Activated CD8-positive, alpha-beta memory T cell treated with anti-CD3 and anti-CD28 coated beads, Interleukin-2, amount 10 ng/mL, durations not matched to agents 7 days and 5 days (primary cell): ENCODE data around the gene LMAN2L. TPM values are rescaled to one million over a fixed set of nuclear protein-coding genes. Genes with fewer than 3 reads are reported as not detected.

Experiments used
- ATAC-seq: fragments of 150-1000 bp; cut with Tn5 transposase; one replicate; pipeline ENCODE4 v1.10.0; 2021; ENCODE audit warnings: moderate library complexity
- CTCF ChIA-PET: fragments of 350-600 bp; sonication (Branson Sonifier 250); formaldehyde crosslinking; loops from one replicate; lab custom pipeline; 2021; ENCODE audit warnings: antibody characterized with exemption; lab: Charles Lee
- DNase-seq: peaks from one replicate; pipeline ENCODE4 v3.0.0-alpha.2; 2020
- H3K27ac Mint-ChIP-seq: one replicate; pipeline ENCODE4 v1.8.0; 2021; ENCODE audit warnings: mild to moderate bottlenecking, mixed read lengths
- H3K27me3 Mint-ChIP-seq: one replicate; pipeline ENCODE4 v1.8.0; 2021; ENCODE audit warnings: mixed read lengths
- H3K36me3 Mint-ChIP-seq: one replicate; pipeline ENCODE4 v1.8.0; 2021; ENCODE audit warnings: mild to moderate bottlenecking, mixed read lengths
- H3K4me1 Mint-ChIP-seq: one replicate; pipeline ENCODE4 v1.8.0; 2021; ENCODE audit warnings: mixed read lengths
- H3K4me3 Mint-ChIP-seq: one replicate; pipeline ENCODE4 v1.8.0; 2021; ENCODE audit warnings: mild to moderate bottlenecking, moderate library complexity, mixed read lengths
- H3K9me3 Mint-ChIP-seq: one replicate; pipeline ENCODE4 v1.8.0; 2022; ENCODE audit warnings: low read depth, mixed read lengths
- total RNA-seq, 2 experiments: library from RNA; stranded (reverse); gene quantifications; one replicate each; pipeline ENCODE4 v1.2.3, GENCODE V29; 2021

Gene LMAN2L, protein sequence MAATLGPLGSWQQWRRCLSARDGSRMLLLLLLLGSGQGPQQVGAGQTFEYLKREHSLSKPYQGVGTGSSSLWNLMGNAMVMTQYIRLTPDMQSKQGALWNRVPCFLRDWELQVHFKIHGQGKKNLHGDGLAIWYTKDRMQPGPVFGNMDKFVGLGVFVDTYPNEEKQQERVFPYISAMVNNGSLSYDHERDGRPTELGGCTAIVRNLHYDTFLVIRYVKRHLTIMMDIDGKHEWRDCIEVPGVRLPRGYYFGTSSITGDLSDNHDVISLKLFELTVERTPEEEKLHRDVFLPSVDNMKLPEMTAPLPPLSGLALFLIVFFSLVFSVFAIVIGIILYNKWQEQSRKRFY
- 1 to 10 TPM; 7.3 to 7.5 TPM for total RNA-seq

DNA sequence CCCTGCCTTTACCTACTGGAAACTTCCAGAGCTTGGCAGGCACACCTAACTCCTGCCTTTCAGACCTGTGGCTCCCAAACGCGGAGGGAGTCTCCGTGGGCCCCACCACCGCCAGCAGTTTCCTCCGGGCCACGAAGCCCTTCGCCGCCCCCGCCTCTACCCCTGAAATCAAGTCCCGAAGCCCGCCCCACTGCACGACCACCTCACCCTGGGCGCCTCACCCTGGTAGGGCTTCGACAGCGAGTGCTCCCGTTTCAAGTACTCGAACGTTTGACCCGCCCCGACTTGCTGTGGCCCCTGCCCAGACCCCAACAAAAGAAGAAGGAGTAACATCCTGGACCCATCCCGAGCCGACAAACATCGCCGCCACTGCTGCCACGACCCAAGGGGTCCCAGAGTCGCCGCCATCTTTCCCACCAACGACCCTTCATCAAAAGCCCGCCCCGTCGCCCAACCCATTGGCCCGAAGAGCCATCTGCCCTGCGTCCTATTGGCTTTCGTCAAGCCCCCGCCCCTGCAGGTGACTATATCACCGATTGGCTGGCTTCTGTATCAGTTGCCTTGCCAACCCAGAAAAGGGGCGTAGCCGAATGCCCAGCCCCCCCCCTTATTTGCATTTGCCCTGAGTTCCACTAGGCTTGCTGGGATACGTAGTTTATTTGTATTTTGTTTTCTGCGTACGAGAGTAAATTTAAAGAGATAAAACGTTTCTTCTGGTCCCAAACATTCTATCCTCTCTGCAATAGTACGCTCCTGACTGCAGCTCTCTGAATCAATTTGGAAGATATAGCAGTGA is at the start of gene LMAN2L:
Gene LMAN2L (minus strand): TSS at position 432 of the 796 bp plus-strand sequence. CDS start 24 bp downstream, at position 408.
- no peaks in the 10 kb centered on the region for H3K36me3 Mint-ChIP-seq
- ATAC-seq (peak; percentile 100), DNase-seq (peak; percentile 100)
- H3K4me3 Mint-ChIP-seq, result peak within 1 kb of the TSS; percentile 97
- no peaks in the 10 kb centered on the region for H3K27me3 Mint-ChIP-seq
- H3K4me1 Mint-ChIP-seq, result peaks cover 38% of the 10 kb centered on the region
- H3K27ac Mint-ChIP-seq, result peak within 1 kb of the TSS; percentile 87
- CTCF ChIA-PET, result interaction anchor here (3.6 kb wide), 1 partner anchor 21 kb away, joined by 14 read pairs; the partner anchor contains the start of gene CNNM4
- no peaks in the 10 kb centered on the region for H3K9me3 Mint-ChIP-seq

DNA sequence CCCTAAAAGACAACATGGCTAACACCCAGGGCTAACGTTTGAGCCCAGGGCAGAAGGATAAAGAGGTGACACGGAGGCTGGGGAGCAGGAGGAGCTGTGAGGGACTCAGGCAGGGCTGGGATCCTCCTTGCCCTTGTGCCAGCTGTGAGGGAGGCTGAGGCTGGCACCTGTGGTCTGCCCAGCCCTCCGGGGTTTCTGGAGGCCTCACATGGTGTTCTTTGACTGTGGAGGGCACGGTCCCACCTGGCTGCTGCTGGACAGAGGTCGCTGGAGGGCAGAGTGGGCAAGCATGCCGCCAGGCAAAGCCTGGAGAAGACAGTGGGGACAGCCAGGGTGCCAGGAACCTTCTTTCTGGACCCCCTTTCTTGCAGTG is 49.4 kb upstream of the LMAN2L start:
- Mint-ChIP-seq H3K9me3 (peaks cover 3% of the 10 kb centered on the region), H3K4me1 (no peaks in the 10 kb centered on the region), H3K27me3 (no peaks in the 10 kb centered on the region), H3K27ac (no peak overlapping the region), H3K36me3 (no peaks in the 10 kb centered on the region), H3K4me3 (no peak overlapping the region)
- DNase-seq (no peak), ATAC-seq (no peak)
- CTCF ChIA-PET, result no interaction called here

DNA sequence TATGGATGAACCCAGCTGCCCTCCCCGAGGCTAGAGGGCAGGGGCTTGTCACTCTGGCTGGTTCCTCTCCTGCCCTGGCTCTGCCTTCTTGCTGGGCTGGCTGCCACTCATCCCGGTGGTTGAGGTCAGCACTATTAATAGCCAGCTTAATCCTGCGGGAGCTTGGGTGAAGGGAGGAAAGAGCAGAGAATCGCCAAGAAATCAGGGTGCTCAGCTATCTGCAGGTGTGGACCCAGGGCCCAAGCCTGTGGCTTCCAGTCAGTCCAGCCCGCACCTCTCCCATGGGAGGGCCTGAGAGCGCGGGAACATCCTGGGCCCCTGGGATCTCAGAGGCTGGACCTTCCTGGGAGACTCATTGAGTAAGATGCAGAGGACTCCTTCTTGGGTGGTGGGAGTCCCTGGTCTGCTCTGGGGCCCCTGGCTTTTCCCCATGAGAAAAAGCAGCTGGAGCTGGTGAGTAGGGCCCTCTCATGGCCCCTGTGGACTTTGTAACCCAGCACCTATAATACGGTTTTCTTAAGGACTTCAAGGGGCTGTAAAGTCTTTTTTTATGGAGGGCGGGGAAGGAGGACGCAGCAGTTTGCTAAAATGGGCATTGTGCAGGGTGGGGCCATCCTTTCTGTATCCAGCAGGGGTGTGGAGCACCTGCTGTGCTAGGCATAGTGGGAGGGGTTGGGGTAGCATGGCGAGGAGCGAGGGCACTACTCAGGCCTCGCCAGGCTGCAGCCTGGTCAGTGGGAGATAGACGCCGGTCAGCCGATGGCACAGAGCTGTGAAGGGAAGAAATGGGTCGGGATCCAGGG is 48.8 kb upstream of the LMAN2L start:
- CTCF ChIA-PET, result interaction anchor here (1.0 to 1.5 kb wide), 2 partner anchors 10 to 27 kb away, joined by 3 to 4 read pairs; no protein-coding TSS in a partner anchor
- ATAC-seq, result no peak
- Mint-ChIP-seq H3K4me1 (no peaks in the 10 kb centered on the region), H3K27ac (no peak overlapping the region), H3K9me3 (peaks cover 3% of the 10 kb centered on the region), H3K36me3 (no peaks in the 10 kb centered on the region), H3K4me3 (no peak overlapping the region), H3K27me3 (no peaks in the 10 kb centered on the region)
- no peak for DNase-seq

DNA sequence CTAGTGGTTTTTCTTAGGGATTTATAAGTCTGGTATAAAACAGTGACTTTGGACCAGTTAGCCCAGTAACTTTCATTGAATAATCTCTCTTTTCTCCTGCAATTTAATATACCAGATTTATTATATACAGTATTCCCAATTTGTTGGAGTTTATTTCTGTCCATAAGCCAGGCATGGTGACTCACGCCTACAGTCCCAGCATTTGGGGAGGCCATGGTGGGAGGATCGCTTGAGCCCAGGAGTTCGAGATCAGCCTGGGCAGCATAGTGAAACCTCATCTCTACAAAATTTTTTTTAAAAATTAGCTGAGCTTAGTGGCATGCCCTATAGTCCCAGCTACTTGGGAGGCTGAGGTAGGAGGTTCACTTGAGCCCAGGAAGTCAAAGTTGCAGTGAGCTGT is 47.5 kb upstream of the LMAN2L start:
- no peak for DNase-seq
- Mint-ChIP-seq H3K9me3 (peaks cover 3% of the 10 kb centered on the region), H3K27ac (no peak overlapping the region), H3K36me3 (no peaks in the 10 kb centered on the region), H3K4me1 (no peaks in the 10 kb centered on the region), H3K4me3 (no peak overlapping the region), H3K27me3 (no peaks in the 10 kb centered on the region)
- CTCF ChIA-PET, result interaction anchor here (1.0 to 2.3 kb wide), 4 partner anchors 22 to 28 kb away, joined by 3 to 5 read pairs (median 4); partner anchors contain the start of gene CNNM3
- no peak for ATAC-seq

DNA sequence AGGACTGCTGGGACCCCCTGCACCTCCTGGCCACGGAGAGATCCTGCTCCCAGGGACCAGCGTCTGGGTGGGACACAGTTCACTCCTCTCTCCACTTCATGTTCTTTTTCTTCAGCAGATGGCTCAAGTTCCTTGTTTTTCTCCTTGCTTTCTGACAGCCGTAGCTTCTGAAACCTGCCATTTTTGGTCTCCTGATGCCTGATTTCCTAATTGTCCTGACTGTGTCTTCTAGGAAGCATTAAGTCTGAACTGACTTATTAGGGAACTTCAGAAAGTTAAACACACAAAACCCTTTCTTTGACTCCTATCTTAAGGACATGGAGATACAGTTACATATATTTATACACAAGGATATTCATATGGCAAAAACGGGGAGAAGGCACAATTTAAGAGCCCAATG is 43.5 kb upstream of the LMAN2L start:
- CTCF ChIA-PET, result interaction anchor here (1.0 to 10.9 kb wide), 2 partner anchors 21 to 74 kb away, joined by 3 to 121 read pairs; partner anchors contain the start of genes ANKRD39 and CNNM4
- Mint-ChIP-seq H3K9me3 (no peaks in the 10 kb centered on the region), H3K27ac (no peak overlapping the region), H3K36me3 (no peaks in the 10 kb centered on the region), H3K27me3 (no peaks in the 10 kb centered on the region), H3K4me3 (no peak overlapping the region), H3K4me1 (no peaks in the 10 kb centered on the region)
- ATAC-seq (no peak), DNase-seq (no peak)

DNA sequence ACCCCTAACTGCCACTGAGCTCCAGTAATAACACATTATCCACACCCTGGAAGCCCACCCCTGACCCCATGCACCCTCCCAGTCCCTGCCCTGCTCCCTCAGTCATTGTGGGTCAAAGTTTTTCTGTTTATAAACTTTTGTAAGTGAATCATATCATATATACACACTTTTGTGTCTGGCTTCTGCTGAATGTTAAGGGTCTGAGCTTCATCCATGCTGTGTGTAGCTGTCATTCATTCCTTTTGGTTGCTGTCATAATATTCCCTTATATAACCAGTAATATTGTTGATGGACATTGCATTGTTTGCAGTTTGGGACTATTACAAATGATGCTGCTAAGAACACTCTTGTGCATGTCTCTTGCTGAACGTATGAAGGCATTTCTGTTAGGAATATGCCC is 35.3 kb upstream of the LMAN2L start:
- Mint-ChIP-seq H3K36me3 (no peaks in the 10 kb centered on the region), H3K4me1 (peaks cover 28% of the 10 kb centered on the region), H3K4me3 (no peak overlapping the region), H3K9me3 (peaks cover 3% of the 10 kb centered on the region), H3K27me3 (no peaks in the 10 kb centered on the region), H3K27ac (peak overlapping the region; percentile 3)
- ATAC-seq, result no peak
- no peak for DNase-seq
- CTCF ChIA-PET, result interaction anchor here (0.7 to 10.9 kb wide), 4 partner anchors 13 to 41 kb away, joined by 3 to 121 read pairs (median 7); partner anchors contain the start of genes CNNM3 and CNNM4

DNA sequence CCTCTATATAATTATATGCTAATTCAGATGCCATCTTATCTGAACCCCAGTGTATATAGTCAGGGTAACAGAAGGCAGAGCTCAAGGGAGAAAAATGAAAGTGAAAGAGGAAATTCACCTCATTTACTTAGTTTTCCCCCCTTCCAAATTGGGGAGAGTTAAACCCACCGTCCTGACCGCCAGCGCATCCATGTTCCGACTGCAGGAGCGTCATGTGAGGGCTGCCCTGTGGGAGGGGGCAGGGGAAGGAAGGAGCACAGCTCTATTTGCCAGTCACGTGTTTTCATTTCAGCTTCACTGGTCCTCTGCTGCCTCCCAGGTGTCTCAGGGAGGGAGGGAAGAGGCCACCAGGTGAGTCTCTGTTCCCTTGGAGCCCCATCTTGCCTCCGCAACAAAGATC is 34.1 kb upstream of the LMAN2L start:
- Mint-ChIP-seq H3K27me3 (no peaks in the 10 kb centered on the region), H3K4me3 (peak overlapping the region; percentile 58), H3K36me3 (no peaks in the 10 kb centered on the region), H3K27ac (peak overlapping the region; percentile 89), H3K4me1 (peaks cover 28% of the 10 kb centered on the region), H3K9me3 (peaks cover 3% of the 10 kb centered on the region)
- CTCF ChIA-PET, result interaction anchor here (0.7 to 10.9 kb wide), 10 partner anchors 11 to 293 kb away, joined by 3 to 121 read pairs (median 4); partner anchors contain the start of genes ANKRD39 and CNNM4
- ATAC-seq (peak; percentile 73), DNase-seq (peak; percentile 75)

DNA sequence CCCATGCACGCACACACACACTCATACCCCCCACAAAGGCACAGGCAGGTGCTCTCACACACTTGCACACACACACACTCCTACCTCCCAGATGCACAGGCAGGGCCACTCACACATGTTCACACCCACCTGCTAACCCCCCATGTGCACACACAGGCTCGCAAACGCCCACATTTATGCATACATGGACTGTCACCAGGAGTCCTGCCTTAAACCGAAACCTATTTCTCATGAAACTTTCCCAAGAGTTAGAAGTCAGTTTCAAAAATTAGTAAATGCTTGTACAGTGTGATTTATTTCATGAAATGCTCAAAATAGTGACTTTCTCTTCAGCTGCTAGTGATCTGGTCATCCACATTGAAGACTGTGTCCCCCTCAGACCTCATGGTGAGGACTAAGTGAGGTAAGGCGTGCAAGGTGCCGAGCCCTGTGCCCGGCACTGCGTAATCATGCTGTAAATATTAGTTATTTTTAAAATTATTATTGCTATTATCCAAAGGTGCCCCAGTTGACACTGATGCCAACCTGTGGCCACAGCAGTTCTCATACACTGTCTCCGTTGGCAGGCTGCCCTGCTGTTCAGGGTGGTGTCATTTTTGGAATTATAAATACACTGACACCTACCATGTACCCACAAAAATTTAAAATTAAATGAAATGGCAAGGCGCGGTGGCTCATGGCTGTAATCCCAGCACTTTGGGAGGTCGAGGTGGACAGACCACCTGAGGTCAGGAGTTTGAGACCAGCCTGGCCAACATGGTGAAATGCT is 33.2 kb upstream of the LMAN2L start:
- Mint-ChIP-seq H3K4me1 (peaks cover 28% of the 10 kb centered on the region), H3K4me3 (peak overlapping the region; percentile 58), H3K9me3 (peaks cover 3% of the 10 kb centered on the region), H3K27me3 (no peaks in the 10 kb centered on the region), H3K36me3 (no peaks in the 10 kb centered on the region), H3K27ac (peak overlapping the region; percentile 70)
- ATAC-seq (peak; percentile 41), DNase-seq (no peak)
- CTCF ChIA-PET, result interaction anchor here (0.8 to 10.9 kb wide), 7 partner anchors 11 to 171 kb away, joined by 3 to 121 read pairs (median 4); partner anchors contain the start of genes ANKRD39 and CNNM4

DNA sequence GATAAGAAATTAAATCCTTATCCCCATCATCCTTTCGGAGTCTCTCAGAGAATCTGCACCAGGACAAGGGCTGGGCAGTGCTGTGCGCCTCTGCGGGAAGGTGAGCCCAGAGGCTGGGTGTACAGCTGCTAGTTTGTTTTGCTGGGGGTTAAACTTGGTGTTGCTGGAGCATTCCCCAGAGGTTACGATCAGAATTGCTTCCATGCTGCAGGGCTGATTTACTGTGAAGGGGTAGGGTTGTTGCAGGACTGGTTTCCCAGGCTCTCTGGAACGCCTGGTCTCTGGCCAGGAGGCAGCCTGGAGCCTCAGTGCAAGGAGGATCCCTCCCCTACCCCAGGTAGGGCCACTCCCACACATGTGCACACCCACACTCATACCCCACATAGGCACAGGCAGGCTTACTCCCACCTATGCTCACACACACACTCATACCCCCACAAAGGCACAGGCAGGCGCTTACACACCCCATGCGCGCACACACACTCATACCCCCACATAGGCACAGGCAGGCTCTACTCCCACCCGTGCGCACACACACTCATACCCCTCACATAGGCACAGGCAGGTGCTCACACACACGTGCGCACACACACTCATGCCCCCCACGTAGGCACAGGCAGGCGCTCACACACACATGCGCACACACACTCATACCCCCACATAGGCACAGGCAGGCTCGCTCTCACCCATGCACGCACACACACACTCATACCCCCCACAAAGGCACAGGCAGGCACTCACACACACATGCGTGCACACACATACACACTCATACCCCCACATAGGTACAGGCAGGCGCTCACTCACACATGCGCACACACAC is 32.1 kb upstream of the LMAN2L start:
- Mint-ChIP-seq H3K36me3 (no peaks in the 10 kb centered on the region), H3K4me1 (peaks cover 28% of the 10 kb centered on the region), H3K9me3 (peaks cover 3% of the 10 kb centered on the region), H3K27me3 (no peaks in the 10 kb centered on the region), H3K4me3 (no peak overlapping the region), H3K27ac (no peak overlapping the region)
- no peak for DNase-seq
- ATAC-seq, result no peak
- CTCF ChIA-PET, result no interaction called here

DNA sequence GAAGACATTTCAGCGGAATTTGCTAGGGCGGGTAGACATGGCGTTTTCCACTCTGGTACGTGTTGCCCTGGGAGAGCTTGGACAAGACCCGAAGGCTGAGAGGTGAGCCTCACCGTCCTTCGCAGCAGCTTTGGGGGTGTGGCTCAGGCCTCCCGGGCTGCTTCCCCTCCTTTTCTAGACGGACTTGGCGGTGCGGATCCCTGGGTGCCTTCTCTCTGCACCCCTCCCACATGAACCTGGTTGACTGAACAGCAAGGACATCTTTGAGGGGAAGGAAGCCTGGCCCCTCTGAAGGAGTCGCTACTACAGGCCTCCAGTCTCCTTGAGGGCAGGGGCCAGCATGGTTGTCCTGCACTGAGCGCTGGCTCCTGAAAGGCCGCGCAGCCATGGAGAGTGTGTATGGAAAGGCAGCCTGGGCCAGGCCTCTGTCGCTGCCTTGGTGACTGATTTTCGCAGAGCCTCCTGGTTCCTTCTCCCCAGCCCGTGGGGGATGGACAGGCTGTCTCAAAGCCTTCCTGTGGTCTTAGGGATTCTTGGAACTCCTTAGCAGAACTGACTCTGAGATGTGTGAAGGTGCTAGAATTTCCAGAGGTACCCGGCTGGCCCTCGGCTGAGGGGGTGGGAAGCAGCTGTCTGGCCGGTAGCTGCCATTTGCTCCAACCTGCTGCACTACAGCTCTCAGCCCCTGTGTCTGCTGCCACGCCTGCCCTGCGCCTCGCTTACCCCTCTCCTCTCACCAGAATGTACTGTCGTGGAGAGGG is 30.8 kb upstream of the LMAN2L start:
- DNase-seq (no peak), ATAC-seq (no peak)
- no peaks in the 10 kb centered on the region for H3K9me3 Mint-ChIP-seq
- H3K4me1 Mint-ChIP-seq, result peaks cover 32% of the 10 kb centered on the region
- H3K36me3 Mint-ChIP-seq, result no peaks in the 10 kb centered on the region
- H3K27ac Mint-ChIP-seq, result no peak overlapping the region
- no peak overlapping the region for H3K4me3 Mint-ChIP-seq
- CTCF ChIA-PET, result interaction anchor here (1.6 kb wide), 1 partner anchor 9 kb away, joined by 10 read pairs; the partner anchor contains the start of gene CNNM4
- no peaks in the 10 kb centered on the region for H3K27me3 Mint-ChIP-seq

DNA sequence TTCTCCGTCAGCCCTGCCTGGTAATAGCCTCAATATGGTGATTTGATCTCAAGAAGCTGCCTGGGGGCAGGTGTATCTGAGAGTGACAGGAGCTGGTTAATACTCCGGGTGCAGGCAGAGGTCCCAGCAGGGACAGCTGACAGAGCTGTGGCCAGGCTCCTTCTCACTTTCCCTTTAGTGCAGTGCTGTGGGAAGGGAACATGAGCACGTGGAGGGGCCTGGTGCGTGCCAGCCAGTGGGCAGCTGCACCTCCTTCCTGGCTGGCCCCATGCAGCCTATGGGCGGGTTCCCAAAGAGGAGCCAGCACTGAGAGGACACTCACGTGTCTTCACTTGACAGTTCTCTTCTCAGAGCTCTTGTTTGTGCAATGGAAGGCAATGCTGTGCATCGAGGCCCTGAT is 29.9 kb upstream of the LMAN2L start:
- H3K4me1 Mint-ChIP-seq, result peaks cover 28% of the 10 kb centered on the region
- ATAC-seq (no peak), DNase-seq (no peak)
- no peak overlapping the region for H3K4me3 Mint-ChIP-seq
- no peaks in the 10 kb centered on the region for H3K36me3 Mint-ChIP-seq
- H3K9me3 Mint-ChIP-seq, result no peaks in the 10 kb centered on the region
- no peaks in the 10 kb centered on the region for H3K27me3 Mint-ChIP-seq
- CTCF ChIA-PET, result interaction anchor here (1.6 kb wide), 1 partner anchor 9 kb away, joined by 10 read pairs; the partner anchor contains the start of gene CNNM4
- no peak overlapping the region for H3K27ac Mint-ChIP-seq
